Mesendoderm (in vitro differentiated cells): Measurements from ENCODE around the gene PRDM16.

Source experiments
- DNase-seq: peaks from one replicate; pipeline ENCODE4 v3.0.0; 2013
- H2AK5ac ChIP-seq: 2 replicates; pipeline ENCODE4 v1.6.1; 2013; ENCODE audit warnings: low read length, inconsistent platforms
- H2BK120ac ChIP-seq: 2 replicates; pipeline ENCODE4 v1.6.1; 2013; ENCODE audit warnings: low read depth, mild to moderate bottlenecking, low read length, moderate library complexity, mixed read lengths
- H2BK15ac ChIP-seq: replicated peaks from 2 replicates; pipeline ENCODE4 v1.6.1; 2013; ENCODE audit warnings: low read depth, mild to moderate bottlenecking, moderate library complexity
- H2BK5ac ChIP-seq: 2 replicates; pipeline ENCODE4 v1.6.1; 2013; ENCODE audit warnings: low read length, inconsistent platforms
- H3K18ac ChIP-seq: 2 replicates; pipeline ENCODE4 v1.6.1; 2013; ENCODE audit warnings: mild to moderate bottlenecking, low read length, mixed read lengths
- H3K23ac ChIP-seq: one replicate; pipeline ENCODE4 v1.6.1; 2013; ENCODE audit warnings: low read length
- H3K27ac ChIP-seq: 2 replicates; pipeline ENCODE4 v1.5.1; 2013; ENCODE audit warnings: low read depth, mild to moderate bottlenecking, inconsistent platforms, low read length, moderate library complexity
- H3K27me3 ChIP-seq: 2 replicates; pipeline ENCODE4 v1.6.1; 2013; ENCODE audit warnings: low read length, control low read depth, mild to moderate bottlenecking, inconsistent platforms; ENCODE audit not compliant: insufficient read depth, poor library complexity
- H3K36me3 ChIP-seq: 2 replicates; pipeline ENCODE4 v1.6.1; 2013; ENCODE audit warnings: low read length, inconsistent platforms; ENCODE audit not compliant: control insufficient read depth, insufficient read depth
- H3K4ac ChIP-seq: one replicate; pipeline ENCODE4 v1.6.1; 2013; ENCODE audit warnings: low read depth, mild to moderate bottlenecking, low read length, moderate library complexity
- H3K4me1 ChIP-seq: 2 replicates; pipeline ENCODE4 v1.6.1; 2013; ENCODE audit warnings: low read depth, low read length, inconsistent platforms; ENCODE audit not compliant: control insufficient read depth
- H3K4me2 ChIP-seq: 2 replicates; pipeline ENCODE4 v1.6.1; 2013; ENCODE audit warnings: low read length
- H3K4me3 ChIP-seq: 2 replicates; pipeline ENCODE4 v1.5.1; 2013; ENCODE audit warnings: mild to moderate bottlenecking, low read length
- H3K56ac ChIP-seq: one replicate; pipeline ENCODE4 v1.6.1; 2013; ENCODE audit warnings: low read length
- H3K79me1 ChIP-seq: 2 replicates; pipeline ENCODE4 v1.6.1; 2013; ENCODE audit warnings: low read length, inconsistent platforms
- H3K79me2 ChIP-seq: 2 replicates; pipeline ENCODE4 v1.6.1; 2013; ENCODE audit warnings: mild to moderate bottlenecking, low read length; ENCODE audit not compliant: control insufficient read depth, insufficient read depth
- H3K9ac ChIP-seq: 2 replicates; pipeline ENCODE4 v1.6.1; 2013; ENCODE audit warnings: low read length, inconsistent platforms
- H4K5ac ChIP-seq: one replicate; pipeline ENCODE4 v1.6.1; 2013; ENCODE audit warnings: low read length
- H4K8ac ChIP-seq: one replicate; pipeline ENCODE4 v1.6.1; 2013; ENCODE audit warnings: low read depth, mild to moderate bottlenecking, control low read depth, low read length, moderate library complexity
- WGBS: extraction: QIAGEN DNeasy Blood & Tissue Kit; methylation state at CpG from one replicate; pipeline ENCODE4 v1.1.7; 2013; ENCODE audit warnings: low lambda C conversion rate, missing lambda C conversion rate; ENCODE audit not compliant: insufficient coverage; ENCODE audit errors: extremely low coverage; 5-methylcytosine and 5-hydroxymethylcytosine counted together

The PRDM16 gene

GRCh38 chr1:3472906-3473305 lies 403.9 kb downstream of the PRDM16 start:
- H2BK120ac ChIP-seq, result no peak overlapping the region
- peaks cover 4% of the 10 kb centered on the region for H3K36me3 ChIP-seq
- no peak overlapping the region for H2BK15ac ChIP-seq
- no peak overlapping the region for H2AK5ac ChIP-seq
- H2BK5ac ChIP-seq, result no peak overlapping the region
- no peak overlapping the region for H3K4ac ChIP-seq
- H4K5ac ChIP-seq, result no peak overlapping the region
- no CpG with 5 or more reads among the region's 17 CpGs for WGBS
- no peak overlapping the region for H3K4me2 ChIP-seq
- H3K9ac ChIP-seq, result no peak overlapping the region
- no peak for DNase-seq
- H3K56ac ChIP-seq, result no peak overlapping the region
- H3K4me1 ChIP-seq, result peaks cover 5% of the 10 kb centered on the region
- no peaks in the 10 kb centered on the region for H3K79me1 ChIP-seq
- no peak overlapping the region for H4K8ac ChIP-seq
- H3K27ac ChIP-seq, result no peak overlapping the region
- no peak overlapping the region for H3K18ac ChIP-seq
- H3K23ac ChIP-seq, result no peak overlapping the region
- H3K4me3 ChIP-seq, result no peak overlapping the region
- no peaks in the 10 kb centered on the region for H3K27me3 ChIP-seq
- no peaks in the 10 kb centered on the region for H3K79me2 ChIP-seq

GRCh38 chr1:3473381-3473844 lies 404.4 kb downstream of the PRDM16 start:
- Histone ChIP-seq H3K4me2 (no peak overlapping the region), H3K79me1 (no peaks in the 10 kb centered on the region), H2BK15ac (no peak overlapping the region), H2BK120ac (no peak overlapping the region), H2BK5ac (no peak overlapping the region), H3K4me3 (no peak overlapping the region), H3K4me1 (peaks cover 5% of the 10 kb centered on the region), H4K8ac (no peak overlapping the region), H3K79me2 (no peaks in the 10 kb centered on the region), H3K27ac (no peak overlapping the region), H3K23ac (no peak overlapping the region), H4K5ac (no peak overlapping the region), H2AK5ac (no peak overlapping the region), H3K18ac (no peak overlapping the region), H3K56ac (no peak overlapping the region), H3K4ac (no peak overlapping the region), H3K27me3 (no peaks in the 10 kb centered on the region), H3K9ac (no peak overlapping the region), H3K36me3 (peaks cover 4% of the 10 kb centered on the region)
- DNase-seq, result no peak
- WGBS, result no CpG with 5 or more reads among the region's 20 CpGs

GRCh38 chr1:3474016-3474415 lies 405.0 kb downstream of the PRDM16 start:
- Histone ChIP-seq H2BK5ac (no peak overlapping the region), H3K79me1 (no peaks in the 10 kb centered on the region), H3K36me3 (peaks cover 4% of the 10 kb centered on the region), H3K27me3 (no peaks in the 10 kb centered on the region), H3K79me2 (no peaks in the 10 kb centered on the region), H4K8ac (no peak overlapping the region), H2AK5ac (no peak overlapping the region), H3K27ac (no peak overlapping the region), H3K23ac (no peak overlapping the region), H3K9ac (no peak overlapping the region), H3K56ac (no peak overlapping the region), H2BK15ac (no peak overlapping the region), H3K18ac (no peak overlapping the region), H4K5ac (no peak overlapping the region), H3K4me3 (no peak overlapping the region), H3K4ac (no peak overlapping the region), H3K4me1 (peaks cover 5% of the 10 kb centered on the region), H2BK120ac (no peak overlapping the region), H3K4me2 (no peak overlapping the region)
- no CpG with 5 or more reads among the region's 8 CpGs for WGBS
- DNase-seq, result no peak

GRCh38 chr1:3474421-3474820 lies 405.4 kb downstream of the PRDM16 start:
- WGBS, result no CpG with 5 or more reads among the region's 10 CpGs
- H3K4ac ChIP-seq, result no peak overlapping the region
- H3K56ac ChIP-seq, result no peak overlapping the region
- no peak overlapping the region for H3K18ac ChIP-seq
- H3K4me3 ChIP-seq, result no peak overlapping the region
- no peaks in the 10 kb centered on the region for H3K27me3 ChIP-seq
- no peak overlapping the region for H4K8ac ChIP-seq
- H2AK5ac ChIP-seq, result no peak overlapping the region
- no peak overlapping the region for H2BK5ac ChIP-seq
- H4K5ac ChIP-seq, result no peak overlapping the region
- no peak for DNase-seq
- H2BK15ac ChIP-seq, result no peak overlapping the region
- no peak overlapping the region for H3K23ac ChIP-seq
- H3K27ac ChIP-seq, result no peak overlapping the region
- peaks cover 4% of the 10 kb centered on the region for H3K36me3 ChIP-seq
- peaks cover 5% of the 10 kb centered on the region for H3K4me1 ChIP-seq
- no peak overlapping the region for H2BK120ac ChIP-seq
- no peak overlapping the region for H3K4me2 ChIP-seq
- no peaks in the 10 kb centered on the region for H3K79me1 ChIP-seq
- H3K79me2 ChIP-seq, result no peaks in the 10 kb centered on the region
- H3K9ac ChIP-seq, result no peak overlapping the region

- H2AK5ac ChIP-seq, result no peak overlapping the region
- no peak for DNase-seq
- WGBS, result no CpG with 5 or more reads among the region's 14 CpGs
- no peak overlapping the region for H3K27ac ChIP-seq
- no peak overlapping the region for H2BK15ac ChIP-seq
- H3K79me2 ChIP-seq, result no peaks in the 10 kb centered on the region
- H3K56ac ChIP-seq, result no peak overlapping the region
- H3K9ac ChIP-seq, result no peak overlapping the region
- H3K4me3 ChIP-seq, result no peak overlapping the region
- no peaks in the 10 kb centered on the region for H3K79me1 ChIP-seq
- no peak overlapping the region for H3K23ac ChIP-seq
- peaks cover 4% of the 10 kb centered on the region for H3K36me3 ChIP-seq
- H4K5ac ChIP-seq, result no peak overlapping the region
- no peak overlapping the region for H4K8ac ChIP-seq
- no peak overlapping the region for H2BK120ac ChIP-seq
- H3K18ac ChIP-seq, result no peak overlapping the region
- H3K4me1 ChIP-seq, result peaks cover under 1% of the 10 kb centered on the region
- no peak overlapping the region for H3K4ac ChIP-seq
- H3K27me3 ChIP-seq, result no peaks in the 10 kb centered on the region
- H2BK5ac ChIP-seq, result no peak overlapping the region
- no peak overlapping the region for H3K4me2 ChIP-seq
Measured at GRCh38 chr1:3475839-3476573, 407.0 kb downstream of the PRDM16 start.

GRCh38 chr1:3476666-3477065 lies 407.7 kb downstream of the PRDM16 start:
- no peaks in the 10 kb centered on the region for H3K4me1 ChIP-seq
- no peak overlapping the region for H2BK15ac ChIP-seq
- H3K79me1 ChIP-seq, result no peaks in the 10 kb centered on the region
- H3K36me3 ChIP-seq, result peaks cover 4% of the 10 kb centered on the region
- no peak for DNase-seq
- no peaks in the 10 kb centered on the region for H3K79me2 ChIP-seq
- no CpG with 5 or more reads among the region's 16 CpGs for WGBS
- H2BK120ac ChIP-seq, result no peak overlapping the region
- no peaks in the 10 kb centered on the region for H3K27me3 ChIP-seq
- no peak overlapping the region for H3K4me3 ChIP-seq
- no peak overlapping the region for H2BK5ac ChIP-seq
- no peak overlapping the region for H3K23ac ChIP-seq
- H3K4me2 ChIP-seq, result no peak overlapping the region
- no peak overlapping the region for H4K8ac ChIP-seq
- no peak overlapping the region for H2AK5ac ChIP-seq
- H3K56ac ChIP-seq, result no peak overlapping the region
- no peak overlapping the region for H3K18ac ChIP-seq
- no peak overlapping the region for H4K5ac ChIP-seq
- H3K4ac ChIP-seq, result no peak overlapping the region
- H3K9ac ChIP-seq, result no peak overlapping the region
- no peak overlapping the region for H3K27ac ChIP-seq
